Measurements from ENCODE around the gene CHD6.

- TF ChIP-seq EZH2phosphoT487 (IDR thresholded peaks at IDR 0.05; ENCODE audit: insufficient read depth, low read depth) (no peak), EZH2 (IDR thresholded peaks at IDR 0.05; ENCODE audit: insufficient read depth, poor library complexity, severe bottlenecking) (no peak)
Observed at GRCh38 chr20:41544472-41544871, 73.7 kb downstream of the CHD6 start.
